HG03025 (cell line): ENCODE measurements around the gene ESCO1.

ENCODE experiments used
- ATAC-seq: cut with Tn5 transposase; IDR thresholded peaks from one replicate; pipeline ENCODE4 v1.9.1; 2021; ENCODE audit warnings: mild to moderate bottlenecking, moderate library complexity; ENCODE audit not compliant: unreplicated experiment, low FRiP score

The ESCO1 gene

DNA sequence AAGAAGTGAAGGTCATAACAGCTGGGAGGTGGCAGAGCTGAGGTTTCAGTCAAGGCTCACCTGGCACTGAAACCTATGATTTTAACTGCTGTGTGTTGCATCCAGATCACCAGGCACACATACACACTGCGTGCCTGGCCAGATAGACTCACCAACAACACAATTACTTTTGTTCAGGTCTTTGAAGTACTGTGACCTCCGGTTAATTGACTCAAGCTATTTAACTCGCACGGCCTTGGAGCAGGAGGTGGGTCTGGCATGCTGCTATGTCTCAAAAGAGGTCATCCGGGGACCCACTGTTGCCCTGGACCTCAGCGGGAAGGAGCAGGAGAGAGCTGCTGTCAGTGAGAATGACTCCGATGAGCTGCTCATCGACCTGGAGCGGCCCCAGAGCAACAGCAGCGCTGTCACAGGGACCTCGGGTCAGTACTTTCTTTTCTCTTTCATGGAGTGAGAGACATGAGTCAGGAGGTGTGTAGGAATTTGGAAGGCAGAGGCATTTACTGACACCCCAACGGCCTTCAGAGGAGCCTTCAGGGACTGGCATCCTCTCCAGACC lies 104.1 kb downstream of the ESCO1 start:
- no peak for ATAC-seq

DNA sequence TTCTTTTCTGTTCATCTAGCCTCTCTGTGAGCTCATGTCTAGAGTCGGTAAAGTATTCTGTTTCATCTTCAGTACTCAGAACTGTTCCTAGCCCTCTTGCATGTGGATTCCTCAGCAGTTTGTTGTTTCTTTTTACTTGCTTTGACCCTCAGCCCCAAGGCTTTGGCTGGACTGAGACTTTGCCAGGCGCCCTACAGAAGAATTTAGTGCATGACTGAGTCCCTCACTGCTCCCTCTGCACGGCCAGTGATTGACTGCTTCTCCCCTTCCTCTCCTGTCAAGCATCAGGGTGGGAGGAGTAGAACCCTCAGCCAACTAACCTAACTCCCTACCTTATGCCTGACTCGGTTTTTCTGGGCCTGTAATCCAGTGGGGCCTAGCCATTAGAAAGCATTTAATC lies 109.8 kb downstream of the ESCO1 start:
- no peak for ATAC-seq

DNA sequence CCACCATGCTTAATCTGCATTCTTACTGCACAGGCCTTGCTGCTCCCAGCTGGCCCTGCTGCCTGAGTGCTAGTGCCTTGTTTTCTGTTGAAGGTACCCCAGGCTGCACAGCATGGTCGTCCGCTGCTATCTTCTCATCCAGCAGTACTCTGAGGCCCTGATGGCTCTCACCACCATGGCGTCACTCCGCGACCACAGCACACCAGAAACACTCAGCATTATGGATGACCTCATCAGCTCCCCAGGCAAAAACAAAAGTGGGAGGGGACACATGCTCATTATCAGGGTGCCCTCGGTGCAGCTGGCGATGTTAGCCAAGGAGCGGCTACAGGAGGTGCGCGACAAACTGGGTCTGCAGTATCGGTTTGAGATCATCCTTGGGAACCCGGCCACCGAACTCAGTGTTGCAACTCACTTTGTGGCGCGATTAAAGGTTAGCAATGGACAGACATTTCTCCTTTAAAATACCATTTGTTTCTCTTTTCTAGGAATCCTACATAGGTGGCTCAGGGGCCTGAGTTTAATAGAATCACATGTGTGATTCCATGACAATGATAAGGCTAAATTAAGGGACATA lies 110.5 kb downstream of the ESCO1 start:
- ATAC-seq = no peak

DNA sequence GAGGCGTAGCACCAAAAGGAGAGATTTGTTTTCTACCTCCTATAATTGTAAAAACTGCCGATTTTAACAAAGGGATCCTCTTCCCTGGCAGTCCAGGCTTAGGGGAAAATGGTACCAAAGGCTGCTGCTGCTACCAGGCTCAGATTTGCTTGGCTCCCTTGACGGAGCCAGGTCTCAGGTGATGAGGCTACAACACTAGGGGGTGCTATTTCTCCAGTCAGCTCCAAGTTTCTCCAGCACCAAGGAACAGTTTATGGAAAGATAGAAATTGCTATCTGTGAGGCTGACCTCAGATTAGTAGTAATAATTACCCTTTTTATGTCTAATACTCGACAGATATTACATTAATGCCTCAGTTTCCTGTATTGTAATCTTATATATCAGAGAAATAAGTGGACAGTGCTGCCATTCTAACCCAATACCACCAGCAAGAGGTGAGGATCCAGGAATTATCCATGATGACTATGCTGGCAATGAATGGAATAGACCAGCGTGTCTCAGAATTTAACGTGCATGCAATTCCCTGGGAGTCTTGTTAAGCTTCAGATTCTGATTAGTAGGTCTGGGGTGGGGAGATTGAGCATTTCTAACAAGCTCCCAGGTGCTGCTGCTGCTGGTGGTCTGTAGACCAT lies 111.3 kb downstream of the ESCO1 start:
- no peak for ATAC-seq

DNA sequence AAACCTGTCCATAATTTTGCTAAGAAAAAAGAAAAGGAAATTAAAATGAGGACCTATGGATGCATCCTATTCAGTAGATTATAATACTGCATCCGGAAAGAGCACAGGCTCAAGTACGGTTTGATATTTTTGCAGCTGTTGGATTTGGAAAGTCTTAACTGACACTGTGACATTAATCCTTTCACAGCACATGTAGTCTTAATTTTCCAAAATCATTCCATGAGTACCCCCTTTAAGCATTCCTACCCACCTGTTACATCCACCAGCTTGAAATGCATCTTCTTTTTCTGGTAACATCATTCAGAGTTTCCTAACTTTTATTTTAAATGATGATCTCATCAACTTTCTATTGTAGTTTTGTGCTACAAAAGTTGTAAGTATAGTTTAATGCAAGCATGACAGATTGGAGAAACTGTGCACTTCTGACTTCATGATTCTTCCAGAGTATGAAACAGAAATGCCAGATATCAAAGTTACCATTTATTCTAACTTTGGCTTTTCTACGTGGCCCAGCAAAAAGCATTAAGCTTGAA lies 113.5 kb downstream of the ESCO1 start:
- ATAC-seq = no peak

DNA sequence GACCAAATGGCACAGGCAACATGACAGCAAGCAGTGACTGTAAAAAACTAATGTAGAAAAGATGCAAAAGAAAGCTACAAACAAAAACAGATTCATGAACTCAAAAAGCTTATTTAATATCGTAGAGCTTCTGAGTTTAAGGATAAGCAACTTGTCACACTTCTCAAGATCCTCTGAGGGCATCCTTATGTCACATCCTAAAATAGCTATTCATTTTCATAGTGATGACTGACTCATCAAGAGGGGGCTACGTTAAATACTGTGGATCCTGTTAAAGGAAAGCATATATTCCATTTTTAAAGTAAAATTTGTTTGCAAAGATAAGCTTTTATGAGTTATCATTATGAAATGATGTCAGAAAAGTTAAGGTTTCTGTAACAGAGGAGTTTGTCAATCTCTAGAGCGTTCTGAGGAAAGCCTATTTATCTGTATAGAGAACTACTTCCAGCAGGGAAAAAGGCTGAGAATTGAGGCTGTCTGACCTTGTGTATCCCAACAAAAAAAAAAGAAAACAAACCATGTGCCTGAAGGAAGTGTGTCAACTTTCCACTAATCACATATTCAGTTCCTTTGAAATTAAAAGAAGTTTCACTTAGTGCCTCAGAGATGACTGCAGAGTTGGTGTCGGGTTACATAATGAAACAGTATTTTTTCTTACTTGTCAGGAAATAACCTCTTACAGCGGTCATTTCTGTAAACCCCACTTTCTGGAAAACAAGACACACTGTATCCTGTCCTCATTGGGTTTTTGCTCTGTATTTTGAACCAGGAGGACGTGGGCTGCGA lies 115.5 kb downstream of the ESCO1 start:
- ATAC-seq = no peak

DNA sequence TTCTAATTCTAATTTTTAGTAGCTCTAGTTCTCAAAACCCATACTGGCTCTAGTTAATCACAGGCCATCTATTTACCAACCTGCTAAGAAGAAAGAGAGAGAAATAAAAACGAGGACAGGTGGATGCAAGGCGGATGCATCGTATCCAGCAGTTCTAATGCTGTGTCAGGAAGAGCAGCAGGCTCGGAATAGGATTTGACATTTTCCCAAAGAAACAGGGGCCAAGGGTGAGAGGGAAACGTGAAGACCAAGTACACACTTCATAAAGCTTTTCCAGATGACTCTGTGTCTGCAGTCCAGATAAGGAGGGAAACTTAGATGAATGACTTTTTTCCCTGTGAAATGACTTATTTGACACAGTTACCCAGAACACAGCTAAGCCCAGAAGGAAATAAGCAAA lies 117.5 kb downstream of the ESCO1 start:
- ATAC-seq = no peak

DNA sequence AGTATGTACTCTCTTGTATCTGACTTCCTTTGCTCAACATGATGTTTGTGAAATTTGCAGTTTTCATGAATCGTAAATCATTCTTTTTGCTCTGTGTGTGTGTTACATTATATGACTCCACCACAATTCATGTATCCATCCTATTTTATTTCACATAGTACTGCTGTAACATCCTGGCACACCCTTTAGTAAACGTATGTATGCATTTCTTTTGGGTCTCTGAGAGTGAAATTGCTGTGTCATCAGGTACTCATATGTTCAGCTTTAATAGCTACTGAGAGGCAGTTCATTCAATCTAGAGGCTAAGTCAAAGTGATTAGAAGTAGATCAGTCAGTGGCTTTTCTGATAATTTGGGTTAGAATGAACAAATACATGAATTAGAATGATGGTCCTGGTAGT lies 118.8 kb downstream of the ESCO1 start:
- ATAC-seq = no peak

DNA sequence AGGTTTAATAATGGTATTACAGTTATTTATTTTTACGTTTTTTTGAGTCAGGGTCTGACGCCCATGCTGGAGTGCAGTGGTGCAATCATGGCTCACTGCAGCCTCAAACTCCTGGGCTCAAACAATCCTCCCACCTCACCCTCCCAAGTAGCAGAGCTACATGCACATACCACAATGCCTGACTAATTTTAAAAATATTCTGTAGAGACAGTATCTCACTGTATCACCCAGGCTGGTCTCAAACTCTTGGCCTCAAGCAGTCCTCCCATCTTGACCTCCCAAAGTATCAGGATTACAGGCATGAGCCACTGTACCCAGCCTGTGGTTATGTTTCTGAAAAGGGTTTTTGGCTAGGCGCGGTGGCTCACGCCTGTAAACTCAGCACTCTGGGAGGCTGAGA lies 120.8 kb downstream of the ESCO1 start:
- ATAC-seq = no peak
